ENCODE data around the gene ZNF579. TPM values are rescaled to one million over a fixed set of nuclear protein-coding genes. Genes with fewer than 3 reads are reported as not detected.

The ZNF579 gene
- total RNA-seq, 2 experiments from 2014 or later, result 7.2 to 7.5 TPM

GRCh38 chr19:55567708-55568328, 12.8 kb downstream of the ZNF579 start:
- intact Hi-C loops (cut with DNase I, micrococcal nuclease), result no loop called here
- ChIA-PET POLR2A (no interaction called here), CTCF (no interaction called here)
- DNase-seq (no peak), ATAC-seq (no peak)
- Mint-ChIP-seq H3K4me1 (no peaks in the 10 kb centered on the region), H3K4me3 (no peak overlapping the region), H3K27me3 (peaks cover 5% of the 10 kb centered on the region), H3K36me3 (ENCODE audit: low read depth) (no peaks in the 10 kb centered on the region), H3K27ac (no peak overlapping the region), H3K9me3 (ENCODE audit: low read depth) (no peaks in the 10 kb centered on the region)

- no peak overlapping the region for H3K4me3 Mint-ChIP-seq
- POLR2A ChIA-PET, result no interaction called here
- H3K27ac Mint-ChIP-seq, result no peak overlapping the region
- DNase-seq (no peak), ATAC-seq (no peak)
- intact Hi-C loops (cut with DNase I, micrococcal nuclease), result no loop called here
- H3K27me3 Mint-ChIP-seq, result peaks cover 5% of the 10 kb centered on the region
- no peaks in the 10 kb centered on the region for H3K36me3 Mint-ChIP-seq (ENCODE audit: low read depth)
- CTCF ChIA-PET, result no interaction called here
- no peaks in the 10 kb centered on the region for H3K4me1 Mint-ChIP-seq
- H3K9me3 Mint-ChIP-seq (ENCODE audit: low read depth), result no peaks in the 10 kb centered on the region
These were observed 13.8 kb downstream of the ZNF579 start for GRCh38 chr19:55566823-55567222.

GRCh38 chr19:55563261-55563690, 17.4 kb downstream of the ZNF579 start:
- intact Hi-C loops (cut with DNase I, micrococcal nuclease), result no loop called here
- ATAC-seq (no peak), DNase-seq (no peak)
- no peak overlapping the region for H3K4me3 Mint-ChIP-seq
- H3K27ac Mint-ChIP-seq, result no peak overlapping the region
- H3K27me3 Mint-ChIP-seq, result peaks cover 7% of the 10 kb centered on the region
- H3K4me1 Mint-ChIP-seq, result no peaks in the 10 kb centered on the region
- H3K36me3 Mint-ChIP-seq (ENCODE audit: low read depth), result no peaks in the 10 kb centered on the region
- POLR2A ChIA-PET, result no interaction called here
- CTCF ChIA-PET, result no interaction called here
- no peaks in the 10 kb centered on the region for H3K9me3 Mint-ChIP-seq (ENCODE audit: low read depth)

GRCh38 chr19:55559684-55560083, 21.0 kb downstream of the ZNF579 start:
- H3K4me3 Mint-ChIP-seq, result no peak overlapping the region
- CTCF ChIA-PET, result no interaction called here
- ATAC-seq, result no peak
- H3K27me3 Mint-ChIP-seq, result peaks cover 2% of the 10 kb centered on the region
- no peak for DNase-seq
- H3K27ac Mint-ChIP-seq, result no peak overlapping the region
- POLR2A ChIA-PET, result no interaction called here
- intact Hi-C loops (cut with DNase I, micrococcal nuclease), result no loop called here
- no peaks in the 10 kb centered on the region for H3K9me3 Mint-ChIP-seq (ENCODE audit: low read depth)
- no peaks in the 10 kb centered on the region for H3K36me3 Mint-ChIP-seq (ENCODE audit: low read depth)
- no peaks in the 10 kb centered on the region for H3K4me1 Mint-ChIP-seq

GRCh38 chr19:55554741-55555152, 25.9 kb downstream of the ZNF579 start:
- H3K27ac Mint-ChIP-seq, result no peak overlapping the region
- no peak overlapping the region for H3K4me3 Mint-ChIP-seq
- no peaks in the 10 kb centered on the region for H3K36me3 Mint-ChIP-seq (ENCODE audit: low read depth)
- no peaks in the 10 kb centered on the region for H3K9me3 Mint-ChIP-seq (ENCODE audit: low read depth)
- H3K4me1 Mint-ChIP-seq, result no peaks in the 10 kb centered on the region
- peaks cover 3% of the 10 kb centered on the region for H3K27me3 Mint-ChIP-seq
- POLR2A ChIA-PET, result no interaction called here
- intact Hi-C loops (cut with DNase I, micrococcal nuclease), result no loop called here
- DNase-seq (no peak), ATAC-seq (no peak)
- CTCF ChIA-PET, result interaction anchor here (0.8 kb wide), 1 partner anchor 356 kb away, joined by 3 read pairs; no protein-coding TSS in a partner anchor

GRCh38 chr19:55554302-55554701, 26.3 kb downstream of the ZNF579 start:
- no peak overlapping the region for H3K27ac Mint-ChIP-seq
- H3K4me1 Mint-ChIP-seq, result no peaks in the 10 kb centered on the region
- H3K36me3 Mint-ChIP-seq (ENCODE audit: low read depth), result no peaks in the 10 kb centered on the region
- no peak overlapping the region for H3K4me3 Mint-ChIP-seq
- CTCF ChIA-PET, result interaction anchor here (0.8 kb wide), 1 partner anchor 356 kb away, joined by 3 read pairs; no protein-coding TSS in a partner anchor
- POLR2A ChIA-PET, result no interaction called here
- no peaks in the 10 kb centered on the region for H3K9me3 Mint-ChIP-seq (ENCODE audit: low read depth)
- peaks cover 3% of the 10 kb centered on the region for H3K27me3 Mint-ChIP-seq
- ATAC-seq (no peak), DNase-seq (no peak)
- intact Hi-C loops (cut with DNase I, micrococcal nuclease), result no loop called here

GRCh38 chr19:55553217-55554182, 27.1 kb downstream of the ZNF579 start:
- Mint-ChIP-seq H3K9me3 (ENCODE audit: low read depth) (no peaks in the 10 kb centered on the region), H3K27ac (no peak overlapping the region), H3K36me3 (ENCODE audit: low read depth) (no peaks in the 10 kb centered on the region), H3K4me1 (no peaks in the 10 kb centered on the region), H3K27me3 (peaks cover 3% of the 10 kb centered on the region), H3K4me3 (no peak overlapping the region)
- ATAC-seq, result no peak
- no peak for DNase-seq
- intact Hi-C loops (cut with DNase I, micrococcal nuclease), result no loop called here
- CTCF ChIA-PET, result interaction anchor here (0.8 kb wide), 1 partner anchor 355 kb away, joined by 3 read pairs; no protein-coding TSS in a partner anchor
- POLR2A ChIA-PET, result no interaction called here

GRCh38 chr19:55552620-55553019, 28.0 kb downstream of the ZNF579 start:
- Mint-ChIP-seq H3K4me3 (no peak overlapping the region), H3K27ac (no peak overlapping the region), H3K4me1 (no peaks in the 10 kb centered on the region), H3K36me3 (ENCODE audit: low read depth) (no peaks in the 10 kb centered on the region), H3K9me3 (ENCODE audit: low read depth) (no peaks in the 10 kb centered on the region), H3K27me3 (peaks cover 8% of the 10 kb centered on the region)
- intact Hi-C loops (cut with DNase I, micrococcal nuclease), result no loop called here
- no peak for DNase-seq
- ChIA-PET POLR2A (no interaction called here), CTCF (interaction anchor here (0.7 kb wide), 1 partner anchor 49 kb away, joined by 3 read pairs; no protein-coding TSS in a partner anchor)
- ATAC-seq, result no peak

GRCh38 chr19:55552206-55552605, 28.4 kb downstream of the ZNF579 start:
- Mint-ChIP-seq H3K36me3 (ENCODE audit: low read depth) (no peaks in the 10 kb centered on the region), H3K9me3 (ENCODE audit: low read depth) (no peaks in the 10 kb centered on the region), H3K27me3 (peaks cover 11% of the 10 kb centered on the region), H3K27ac (no peak overlapping the region), H3K4me3 (no peak overlapping the region), H3K4me1 (no peaks in the 10 kb centered on the region)
- ATAC-seq (no peak), DNase-seq (no peak)
- ChIA-PET POLR2A (no interaction called here), CTCF (interaction anchor here (0.7 kb wide), 1 partner anchor 49 kb away, joined by 3 read pairs; no protein-coding TSS in a partner anchor)
- intact Hi-C loops (cut with DNase I, micrococcal nuclease), result no loop called here

GRCh38 chr19:55550321-55550650, 30.4 kb downstream of the ZNF579 start:
- ATAC-seq (no peak), DNase-seq (no peak)
- no peaks in the 10 kb centered on the region for H3K4me1 Mint-ChIP-seq
- no peak overlapping the region for H3K4me3 Mint-ChIP-seq
- H3K27ac Mint-ChIP-seq, result no peak overlapping the region
- H3K36me3 Mint-ChIP-seq (ENCODE audit: low read depth), result no peaks in the 10 kb centered on the region
- intact Hi-C loops (cut with DNase I, micrococcal nuclease), result no loop called here
- ChIA-PET CTCF (no interaction called here), POLR2A (no interaction called here)
- no peaks in the 10 kb centered on the region for H3K9me3 Mint-ChIP-seq (ENCODE audit: low read depth)
- H3K27me3 Mint-ChIP-seq, result peaks cover 18% of the 10 kb centered on the region

GRCh38 chr19:55549500-55550320, 30.9 kb downstream of the ZNF579 start:
- DNase-seq (no peak), ATAC-seq (no peak)
- Mint-ChIP-seq H3K4me3 (no peak overlapping the region), H3K4me1 (no peaks in the 10 kb centered on the region), H3K27ac (no peak overlapping the region), H3K9me3 (ENCODE audit: low read depth) (no peaks in the 10 kb centered on the region), H3K27me3 (peaks cover 20% of the 10 kb centered on the region), H3K36me3 (ENCODE audit: low read depth) (no peaks in the 10 kb centered on the region)
- ChIA-PET CTCF (no interaction called here), POLR2A (no interaction called here)
- intact Hi-C loops (cut with DNase I, micrococcal nuclease), result no loop called here
